Left ventricle myocardium superior (tissue), 1 donor: ENCODE data around the gene TLE4. TPM values are rescaled to one million over a fixed set of nuclear protein-coding genes. Genes with fewer than 3 reads are reported as not detected.

ENCODE experiments used
- ATAC-seq: fragments of 200-7000 bp; cut with Tn5 transposase; one replicate; pipeline ENCODE4 v1.9.1; 2020; ENCODE audit warnings: mild to moderate bottlenecking, moderate library complexity
- DNase-seq: peaks from one replicate; pipeline ENCODE4 v3.0.0-alpha.2; 2020
- intact Hi-C: fragments of 100-400 bp; cut with micrococcal nuclease; formaldehyde crosslinking; loops from one replicate; pipeline ENCODE4 v1.11.0; 2022
- total RNA-seq: library from RNA; stranded (reverse); fragmentation: NEBNext Ultra II Directional; extraction: Animal tissue kit (Norgen Biotek cat#: 25700); gene quantifications from one replicate; pipeline ENCODE4 v1.2.1, GENCODE V29; 2021
- donor health status: DM: no; HTN: yes; CAD: no; lungs with severe emphysema.

Gene TLE4
- total RNA-seq, 1 donor from 2014 or later = 10.7 TPM

GRCh38 chr9:79698967-79699366 is 127.2 kb downstream of the TLE4 start:
- no peak for ATAC-seq
- intact Hi-C loops = no loop called here

GRCh38 chr9:79699479-79699878 is 127.7 kb downstream of the TLE4 start:
- ATAC-seq (no peak), DNase-seq (no peak)
- intact Hi-C loops = no loop called here

More at GRCh38 chr9:79698967-79699366, 127.2 kb downstream of the TLE4 start:
- DNase-seq = no peak

- DNase-seq = no peak
Measured at GRCh38 chr9:79700607-79701360, 129.0 kb downstream of the TLE4 start.

GRCh38 chr9:79701651-79702050 is 129.9 kb downstream of the TLE4 start:
- ATAC-seq (peak; percentile 63), DNase-seq (no peak)
- intact Hi-C loops = no loop called here

More at GRCh38 chr9:79700607-79701360, 129.0 kb downstream of the TLE4 start:
- no peak for ATAC-seq
- intact Hi-C loops = no loop called here

GRCh38 chr9:79705704-79706103 is 133.9 kb downstream of the TLE4 start:
- intact Hi-C loops = no loop called here

GRCh38 chr9:79706512-79706911 is 134.7 kb downstream of the TLE4 start:
- intact Hi-C loops = no loop called here
- ATAC-seq (no peak), DNase-seq (no peak)

More at GRCh38 chr9:79705704-79706103, 133.9 kb downstream of the TLE4 start:
- ATAC-seq (no peak), DNase-seq (no peak)

- DNase-seq (no peak), ATAC-seq (no peak)
- intact Hi-C loops = no loop called here
Measured at GRCh38 chr9:79707589-79707988, 135.8 kb downstream of the TLE4 start.

GRCh38 chr9:79708541-79708940 is 136.8 kb downstream of the TLE4 start:
- intact Hi-C loops = no loop called here
- DNase-seq (no peak), ATAC-seq (no peak)

GRCh38 chr9:79709743-79710674 is 138.2 kb downstream of the TLE4 start:
- intact Hi-C loops = no loop called here
- ATAC-seq (no peak), DNase-seq (no peak)

- ATAC-seq (no peak), DNase-seq (no peak)
- intact Hi-C loops = no loop called here
Measured at GRCh38 chr9:79711874-79712273, 140.1 kb downstream of the TLE4 start.

- DNase-seq (no peak), ATAC-seq (no peak)
- intact Hi-C loops = no loop called here
Measured at GRCh38 chr9:79719021-79719420, 147.3 kb downstream of the TLE4 start.

GRCh38 chr9:79719989-79720388 is 148.2 kb downstream of the TLE4 start:
- intact Hi-C loops = no loop called here
- no peak for DNase-seq
- no peak for ATAC-seq

- intact Hi-C loops = no loop called here
- ATAC-seq (no peak), DNase-seq (no peak)
Measured at GRCh38 chr9:79731171-79731890, 159.6 kb downstream of the TLE4 start.

- DNase-seq (no peak), ATAC-seq (peak; percentile 43)
- intact Hi-C loops = no loop called here
Measured at GRCh38 chr9:79735023-79735779, 163.4 kb downstream of the TLE4 start.

GRCh38 chr9:79736051-79736450 is 164.3 kb downstream of the TLE4 start:
- DNase-seq = no peak
- no peak for ATAC-seq
- intact Hi-C loops = no loop called here

GRCh38 chr9:79741381-79741780 is 169.6 kb downstream of the TLE4 start:
- ATAC-seq (peak; percentile 52), DNase-seq (no peak)
- intact Hi-C loops = no loop called here

- ATAC-seq (peak; percentile 98), DNase-seq (no peak)
- intact Hi-C loops = no loop called here
Measured at GRCh38 chr9:79742110-79742721, 170.5 kb downstream of the TLE4 start.

- intact Hi-C loops = no loop called here
- no peak for ATAC-seq
- no peak for DNase-seq
Measured at GRCh38 chr9:79744521-79744920, 172.8 kb downstream of the TLE4 start.
